Uterus (tissue), 4 donors: ENCODE data around the gene MYCBPAP. TPM values are rescaled to one million over a fixed set of nuclear protein-coding genes. Genes with fewer than 3 reads are reported as not detected.

ENCODE experiments used
- DNase-seq, 2 donors: peaks; one replicate each; pipeline ENCODE4 v3.0.0-alpha.2; 2019 to 2020
- H3K27ac ChIP-seq, 2 donors: fragments of 200-600 bp; sonication (generic); 1 replicate in 1 of 2; 2 replicates in 1 of 2; pipeline ENCODE4 v1.5.1; 2016 to 2018
- H3K27me3 ChIP-seq, 2 donors: fragments of 200-600 bp; sonication (generic); one replicate each; pipeline ENCODE4 v1.5.1; 2018 to 2019; ENCODE audit warnings: control low read depth in 1 of 2
- H3K36me3 ChIP-seq, 2 donors: fragments of 200-600 bp; sonication (generic); one replicate each; pipeline ENCODE4 v1.5.1; 2019; ENCODE audit warnings: control low read depth in 1 of 2
- H3K4me1 ChIP-seq, 2 donors: fragments of 200-600 bp; sonication (generic); one replicate each; pipeline ENCODE4 v1.5.1; 2018 to 2019; ENCODE audit warnings: control low read depth in 1 of 2
- H3K4me3 ChIP-seq, 2 donors: fragments of 200-600 bp; sonication (generic); 1 replicate in 1 of 2; 2 replicates in 1 of 2; pipeline ENCODE4 v1.5.1; 2018 to 2019; ENCODE audit warnings: mild to moderate bottlenecking in 1 of 2
- H3K9me3 ChIP-seq, 2 donors: fragments of 200-600 bp; sonication (generic); one replicate each; pipeline ENCODE4 v1.5.1; 2019; ENCODE audit warnings: control low read depth in 1 of 2
- CTCF ChIP-seq, 4 experiments: fragments of 200-600 bp in 2 of 4; fragments of 450-650 bp in 2 of 4; sonication (generic) in 2 of 4; IDR thresholded peaks; one replicate each; pipeline ENCODE4 v1.5.1; 2016 to 2019; ENCODE audit warnings: antibody characterized with exemption in 4 of 4, mild to moderate bottlenecking in 2 of 4, moderate library complexity in 1 of 4
- POLR2A ChIP-seq, 2 donors: fragments of 450-650 bp; IDR thresholded peaks; one replicate each; pipeline ENCODE4 v1.6.1; 2016; ENCODE audit warnings: antibody characterized with exemption in 2 of 2, mild to moderate bottlenecking in 1 of 2, moderate library complexity in 1 of 2
- intact Hi-C: fragments of 100-400 bp; cut with DNase I; formaldehyde crosslinking; loops from one replicate; pipeline ENCODE4 v1.15.1; 2023; ENCODE audit warnings: low total_unique reads
- total RNA-seq, 4 donors: library from RNA; depleted of rRNA in 3 of 4; stranded (reverse); fragments of >200 nt in 3 of 4; gene quantifications; one replicate each; pipeline versions ENCODE4 v1.1.0 to v1.2.4, GENCODE V29; 2014 to 2023
- donor health status: DM: yes; HTN: yes; CAD: no.

Gene MYCBPAP
- total RNA-seq, 4 donors from 2014 or later: 2.7 to 11.5 (median 5.1) TPM

- peak in 1 of 2 donors; percentile 41 for DNase-seq
- no peaks in the 10 kb centered on the region for H3K9me3 ChIP-seq
- intact Hi-C loops: no loop called here
- no peaks in the 10 kb centered on the region for H3K36me3 ChIP-seq
- peaks cover 0 to 34% of the 10 kb centered on the region in 2 donors for H3K4me1 ChIP-seq
- peak overlapping the region; percentile 0 to 48 for H3K4me3 ChIP-seq
- H3K27me3 ChIP-seq: peaks cover 0 to 12% of the 10 kb centered on the region in 2 donors
- TF ChIP-seq POLR2A (IDR thresholded peaks at IDR 0.05) (no peak), CTCF (IDR thresholded peaks at IDR 0.05) (no peak)
- peak overlapping the region; percentile 30 to 42 for H3K27ac ChIP-seq
Measured at GRCh38 chr17:50558941-50559614, 50.8 kb downstream of the MYCBPAP start.

- Histone ChIP-seq H3K9me3 (no peaks in the 10 kb centered on the region), H3K4me3 (peak overlapping the region; percentile 31 to 48), H3K4me1 (peaks cover 0 to 38% of the 10 kb centered on the region in 2 donors), H3K27me3 (peaks cover 0 to 12% of the 10 kb centered on the region in 2 donors), H3K27ac (peak overlapping the region in 1 of 2 donors; percentile 43), H3K36me3 (no peaks in the 10 kb centered on the region)
- TF ChIP-seq CTCF (IDR thresholded peaks at IDR 0.05) (no peak), POLR2A (IDR thresholded peaks at IDR 0.05) (no peak)
- DNase-seq: peak; percentile 75 to 79
- intact Hi-C loops: no loop called here
Measured at GRCh38 chr17:50559674-50560184, 51.5 kb downstream of the MYCBPAP start.

- peak; percentile 88 to 95 for DNase-seq
- intact Hi-C loops: no loop called here
- peak within 1 kb of the TSS; percentile 37 to 43 for H3K27ac ChIP-seq
- no peaks in the 10 kb centered on the region for H3K36me3 ChIP-seq
- H3K4me1 ChIP-seq: peaks cover 0 to 42% of the 10 kb centered on the region in 2 donors
- H3K9me3 ChIP-seq: no peaks in the 10 kb centered on the region
- TF ChIP-seq POLR2A (IDR thresholded peaks at IDR 0.05): peak; percentile 34 to 79
- TF ChIP-seq CTCF (IDR thresholded peaks at IDR 0.05): no peak
- H3K27me3 ChIP-seq: peaks cover 0 to 12% of the 10 kb centered on the region in 2 donors
- peak within 1 kb of the TSS; percentile 32 to 48 for H3K4me3 ChIP-seq
Measured at GRCh38 chr17:50560185-50560824, 52.1 kb downstream of the MYCBPAP start, which contains the start of gene CACNA1G. Gene CACNA1G, plus strand, starts transcription at chr17:50560715. Its CDS starts 745 bp downstream, at chr17:50561460.

GRCh38 chr17:50560931-50561745, 52.9 kb downstream of the MYCBPAP start:
- no peak for TF ChIP-seq CTCF (IDR thresholded peaks at IDR 0.05)
- TF ChIP-seq POLR2A (IDR thresholded peaks at IDR 0.05): no peak
- peak in 1 of 2 donors; percentile 53 for DNase-seq
- Histone ChIP-seq H3K36me3 (no peaks in the 10 kb centered on the region), H3K27me3 (peaks cover 0 to 12% of the 10 kb centered on the region in 2 donors), H3K27ac (peak overlapping the region; percentile 7 to 9), H3K9me3 (no peaks in the 10 kb centered on the region), H3K4me1 (peaks cover 0 to 44% of the 10 kb centered on the region in 2 donors), H3K4me3 (peak overlapping the region; percentile 32 to 48)
- intact Hi-C loops: no loop called here
